ENCODE data around the gene EMP3.
"Not testable (repeated sequence)": the region's sequence is repeated elsewhere in the genome, so short reads cannot be mapped to it uniquely, and the experiment has no call there.

The EMP3 gene

GRCh38 chr19:48325265-48325910, at the start of gene EMP3:
TSS of gene EMP3 (plus strand) at chr19:48325552. CDS start at chr19:48326845, 1,293 bp downstream.
- peak; percentile 86 for DNase-seq (ENCODE audit: low read depth, low spot score)

GRCh38 chr19:48279747-48280146, 45.6 kb upstream of the EMP3 start:
- DNase-seq (ENCODE audit: low read depth, low spot score) = no peak

GRCh38 chr19:48283908-48284307, 41.4 kb upstream of the EMP3 start:
- DNase-seq (ENCODE audit: low read depth, low spot score) = no peak

GRCh38 chr19:48284896-48285295, 40.5 kb upstream of the EMP3 start:
- no peak for DNase-seq (ENCODE audit: low read depth, low spot score)

- no peak for DNase-seq (ENCODE audit: low read depth, low spot score)
These were observed 37.6 kb upstream of the EMP3 start for GRCh38 chr19:48287748-48288147.

- DNase-seq (ENCODE audit: low read depth, low spot score) = peak; percentile 79
These were observed 35.0 kb upstream of the EMP3 start for GRCh38 chr19:48290401-48290770.

- DNase-seq (ENCODE audit: low read depth, low spot score) = peak; percentile 94
These were observed 34.4 kb upstream of the EMP3 start for GRCh38 chr19:48290771-48291488.

- not testable (repeated sequence) for DNase-seq (ENCODE audit: low read depth, low spot score)
These were observed 33.9 kb upstream of the EMP3 start for GRCh38 chr19:48291489-48291815.

GRCh38 chr19:48292798-48293197, 32.6 kb upstream of the EMP3 start:
- DNase-seq (ENCODE audit: low read depth, low spot score) = no peak

- DNase-seq (ENCODE audit: low read depth, low spot score) = peak; percentile 46
These were observed 29.9 kb upstream of the EMP3 start for GRCh38 chr19:48295458-48295857.

- DNase-seq (ENCODE audit: low read depth, low spot score) = no peak
These were observed 28.2 kb upstream of the EMP3 start for GRCh38 chr19:48296963-48297734.

GRCh38 chr19:48297975-48298374, 27.4 kb upstream of the EMP3 start:
- DNase-seq (ENCODE audit: low read depth, low spot score) = no peak

GRCh38 chr19:48301886-48302599, 23.3 kb upstream of the EMP3 start:
- DNase-seq (ENCODE audit: low read depth, low spot score) = no peak

- no peak for DNase-seq (ENCODE audit: low read depth, low spot score)
These were observed 22.8 kb upstream of the EMP3 start for GRCh38 chr19:48302600-48302959.

GRCh38 chr19:48303367-48303766, 22.0 kb upstream of the EMP3 start:
- DNase-seq (ENCODE audit: low read depth, low spot score) = no peak

- DNase-seq (ENCODE audit: low read depth, low spot score) = no peak
These were observed 21.5 kb upstream of the EMP3 start for GRCh38 chr19:48303866-48304265.

GRCh38 chr19:48308631-48309586, 16.4 kb upstream of the EMP3 start:
- peak; percentile 80 for DNase-seq (ENCODE audit: low read depth, low spot score)

GRCh38 chr19:48309731-48310130, 15.6 kb upstream of the EMP3 start:
- not testable (repeated sequence) for DNase-seq (ENCODE audit: low read depth, low spot score)

- DNase-seq (ENCODE audit: low read depth, low spot score) = no peak
These were observed 15.1 kb upstream of the EMP3 start for GRCh38 chr19:48310227-48310626.

- no peak for DNase-seq (ENCODE audit: low read depth, low spot score)
These were observed 14.0 kb upstream of the EMP3 start for GRCh38 chr19:48311384-48311783.

- DNase-seq (ENCODE audit: low read depth, low spot score) = no peak
These were observed 9.6 kb upstream of the EMP3 start for GRCh38 chr19:48315712-48316111.
